ENCODE results near the gene SNRPA1.

SNRPA1 gene

DNA sequence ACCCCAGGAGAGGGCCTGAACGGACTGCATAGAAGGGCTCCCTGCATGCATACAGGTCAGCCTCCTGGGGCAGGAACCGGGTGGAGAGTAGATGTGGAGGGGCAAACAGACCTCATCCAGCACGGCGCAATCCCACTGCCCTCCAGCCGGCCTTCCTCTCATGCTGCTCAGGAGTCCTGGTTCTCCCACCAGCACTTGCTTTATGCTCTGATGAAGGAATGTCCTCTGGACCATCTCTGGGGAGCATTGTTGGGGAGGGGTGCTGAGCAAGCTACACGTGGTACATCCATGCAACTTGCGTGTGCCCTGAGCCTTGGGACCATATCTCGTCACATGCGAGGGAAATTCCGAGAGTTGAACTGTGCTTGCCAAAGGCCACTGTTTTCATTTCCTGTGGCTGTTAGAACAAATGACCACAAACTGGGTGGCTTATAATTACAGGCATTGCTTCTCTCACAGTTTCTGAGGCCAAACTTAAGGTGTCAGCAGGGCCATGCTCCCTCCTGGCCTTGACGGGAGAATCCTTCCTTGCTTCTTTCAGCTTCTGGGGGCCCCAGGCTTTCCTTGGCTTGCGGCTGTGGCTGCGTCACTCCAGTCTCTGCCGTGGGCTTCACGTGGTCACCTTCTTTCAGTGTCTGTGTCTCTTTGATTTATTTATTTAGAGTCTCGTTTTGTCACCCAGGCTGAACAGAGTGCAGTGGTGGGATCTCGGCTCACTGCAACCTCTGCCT is 30.0 kb downstream of the SNRPA1 start:
- no peak for DNase-seq (ENCODE audit: low read depth, low spot score)

DNA sequence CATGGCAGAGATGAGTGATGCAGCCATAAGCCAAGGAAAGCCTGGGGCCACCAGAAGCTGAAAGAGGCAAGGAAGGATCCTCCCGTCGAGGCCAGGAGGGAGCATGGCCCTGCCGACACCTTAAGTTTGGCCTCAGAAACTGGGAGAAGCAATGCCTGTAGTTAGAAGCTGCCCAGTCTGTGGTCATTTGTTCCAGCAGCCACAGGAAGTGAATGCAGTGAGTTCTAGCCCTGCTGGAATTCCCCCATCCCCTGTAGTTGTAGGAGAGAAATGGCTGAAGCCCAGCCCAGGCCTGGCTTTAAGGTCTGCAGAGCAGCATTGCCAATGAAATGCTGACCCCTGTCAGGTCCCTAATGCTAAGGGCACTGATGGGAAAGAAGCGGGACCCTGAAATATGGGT is 31.0 kb downstream of the SNRPA1 start:
- DNase-seq (ENCODE audit: low read depth, low spot score): no peak

DNA sequence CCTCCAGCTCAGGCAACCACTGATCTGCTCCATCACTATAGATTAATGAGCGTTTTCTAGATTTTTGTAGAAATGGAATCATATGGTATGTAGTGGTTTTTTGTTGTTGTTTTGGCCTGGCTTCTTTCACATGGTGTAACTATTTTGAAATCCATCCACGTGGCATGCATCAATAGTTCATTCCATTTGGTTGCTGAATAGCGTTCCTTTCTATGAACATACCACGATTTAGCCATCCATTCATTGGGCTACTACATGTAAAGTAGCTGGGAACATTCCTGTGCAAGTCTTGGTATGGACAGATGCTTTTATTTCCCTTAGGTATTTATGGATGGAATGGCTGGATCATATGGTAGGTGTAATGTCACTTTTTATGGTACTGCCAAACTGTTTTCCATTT is 32.5 kb downstream of the SNRPA1 start:
- no peak for DNase-seq (ENCODE audit: low read depth, low spot score)

DNA sequence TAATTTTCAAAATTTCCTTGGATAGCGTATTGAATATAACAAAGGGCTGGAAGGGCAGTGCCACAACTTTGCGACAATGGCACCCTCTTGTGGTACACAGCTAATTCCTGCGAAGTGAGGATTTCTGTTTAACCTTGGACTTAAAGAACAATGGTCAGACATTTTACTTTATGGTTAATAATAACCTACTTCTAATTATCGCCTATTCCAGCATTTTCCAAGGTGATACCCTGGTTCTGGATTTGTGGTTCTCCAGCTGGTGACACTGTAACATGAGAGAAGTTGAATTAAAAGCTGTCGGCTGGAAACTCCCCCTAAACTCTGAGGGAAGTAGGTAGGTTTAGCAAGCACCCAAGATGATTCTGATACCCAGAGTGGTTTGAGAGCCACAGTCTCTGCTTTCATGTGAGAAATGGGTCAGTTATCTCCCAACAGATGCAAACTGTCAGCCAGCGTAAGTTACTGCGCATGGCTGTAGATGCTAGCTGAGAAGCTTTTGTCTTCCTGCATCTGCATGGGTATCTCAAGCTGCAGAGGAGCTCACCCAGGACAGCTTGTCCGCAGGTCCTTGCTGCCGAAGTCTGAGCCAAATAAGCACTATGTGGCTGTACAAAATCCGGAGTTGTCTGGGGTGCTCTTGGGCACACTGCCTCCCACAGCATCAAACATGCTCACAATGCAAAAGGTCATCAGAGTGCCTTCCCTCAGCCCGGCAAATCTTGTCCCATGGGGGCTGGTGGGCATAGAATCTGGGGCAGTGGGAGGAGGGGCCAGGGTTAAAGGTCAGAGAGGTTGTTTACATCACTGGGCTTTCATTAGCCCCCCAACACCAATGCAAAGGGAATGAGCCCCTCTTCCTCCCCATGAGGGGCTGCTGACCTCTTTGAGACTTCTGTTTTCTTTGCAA is 36.6 kb downstream of the SNRPA1 start:
- peak; percentile 53 for DNase-seq (ENCODE audit: low read depth, low spot score)

DNA sequence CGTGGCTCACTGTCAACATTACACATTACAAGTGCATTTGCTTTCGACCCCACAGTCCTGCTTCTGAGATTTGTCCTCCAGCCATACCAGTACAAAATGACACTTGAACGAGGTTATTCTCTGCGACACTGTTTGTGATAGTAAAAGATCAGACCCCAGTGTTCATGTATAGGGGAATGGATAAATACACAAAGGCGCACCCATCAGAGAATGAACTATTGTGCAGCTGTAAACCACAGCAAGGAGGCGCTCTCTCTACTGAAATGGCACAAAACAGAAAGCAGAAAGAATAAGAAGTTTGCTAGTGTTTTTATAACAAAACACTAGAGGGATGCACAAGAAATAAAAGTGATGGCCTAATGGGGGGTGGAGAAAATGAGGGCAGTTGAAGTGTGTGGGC is 38.3 kb downstream of the SNRPA1 start:
- DNase-seq (ENCODE audit: low read depth, low spot score): no peak

DNA sequence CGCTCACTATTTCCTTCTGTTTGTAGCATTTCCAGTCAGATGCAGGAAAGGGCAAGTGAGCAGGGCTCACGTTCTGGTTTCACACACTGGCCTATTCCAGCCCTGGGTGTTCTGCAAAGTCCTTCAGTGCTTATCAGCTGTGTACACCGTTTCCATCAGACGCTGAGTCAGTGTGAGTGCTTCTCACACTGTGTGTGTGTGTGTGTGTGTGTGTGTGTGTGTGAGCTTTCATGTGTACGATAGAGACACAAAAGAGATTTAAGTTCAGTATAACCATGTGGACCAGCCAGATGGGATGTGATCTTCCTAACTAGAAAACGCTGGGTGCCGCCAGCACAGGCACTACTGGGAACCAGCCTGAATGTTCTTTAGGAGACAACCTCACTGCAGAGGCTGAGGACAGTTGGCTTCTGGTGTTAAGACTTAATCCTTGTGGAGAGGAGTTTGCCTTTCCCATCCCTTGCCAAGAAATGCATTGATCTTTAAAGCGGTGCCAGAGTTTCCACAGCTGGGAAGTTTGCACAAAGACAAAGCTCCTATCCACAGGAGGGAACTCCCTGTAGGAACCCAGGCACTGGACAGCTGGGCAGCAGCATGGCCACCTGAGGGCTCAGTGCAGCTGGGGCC is 39.3 kb downstream of the SNRPA1 start:
- peak; percentile 45 for DNase-seq (ENCODE audit: low read depth, low spot score)

DNA sequence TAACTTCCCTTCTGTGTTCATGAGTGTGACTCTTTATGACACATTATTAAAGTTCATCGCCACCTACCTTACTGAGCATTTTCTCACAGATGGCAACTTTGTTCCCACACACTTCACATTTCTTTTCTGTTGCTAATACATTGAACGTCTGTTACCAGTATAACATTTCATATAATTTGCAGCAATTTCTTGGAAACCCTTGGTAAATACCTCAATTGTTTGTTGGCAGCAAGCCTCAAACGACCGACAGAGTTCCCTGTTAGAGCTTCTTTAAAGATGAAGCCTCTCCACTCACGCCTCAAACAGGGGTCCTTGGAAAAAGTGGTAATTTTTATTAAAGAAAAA is 40.0 kb downstream of the SNRPA1 start:
- DNase-seq (ENCODE audit: low read depth, low spot score): no peak

DNA sequence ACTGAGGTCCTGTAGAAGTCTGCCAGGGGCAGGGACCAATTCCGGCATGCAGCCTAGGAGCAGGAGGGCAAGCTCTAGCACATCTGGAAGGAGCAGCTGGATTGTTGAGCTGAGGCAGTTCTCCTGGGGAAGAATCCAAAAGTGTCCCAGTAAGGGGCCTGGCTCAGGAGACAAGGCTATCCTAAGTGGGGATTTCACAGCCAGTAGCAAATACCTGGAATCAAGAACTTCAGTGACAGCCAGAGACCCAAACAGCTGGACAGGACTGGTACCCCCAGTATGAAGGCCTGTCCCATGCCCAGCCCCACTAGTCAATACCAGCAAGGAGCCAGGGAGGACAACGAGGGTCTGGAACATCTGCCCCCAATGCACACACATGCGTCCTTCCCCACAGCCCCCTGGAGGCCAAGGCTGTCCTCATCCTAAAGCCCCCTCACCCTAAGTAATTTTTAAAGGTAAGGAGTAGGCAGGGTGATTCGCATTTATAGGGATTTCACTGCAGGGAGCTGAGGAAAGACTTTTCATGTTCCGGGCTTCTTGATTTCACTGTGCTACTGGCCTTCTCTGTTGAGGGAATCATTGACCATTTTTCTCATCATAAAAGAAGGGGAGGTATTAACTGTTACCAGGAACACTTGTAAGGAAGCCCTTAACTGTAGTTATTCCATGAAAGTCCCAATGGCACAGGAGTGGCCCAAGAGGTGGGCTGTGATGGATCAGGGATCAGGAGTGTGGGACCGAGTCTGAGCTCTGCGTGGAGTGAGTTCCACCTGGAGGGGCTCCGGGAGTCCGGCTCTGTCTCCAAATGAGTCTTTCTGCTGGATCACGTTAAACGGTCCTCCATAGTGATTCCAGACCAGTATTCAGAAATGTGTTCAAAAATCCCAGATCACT is 40.6 kb downstream of the SNRPA1 start:
- no peak for DNase-seq (ENCODE audit: low read depth, low spot score)

DNA sequence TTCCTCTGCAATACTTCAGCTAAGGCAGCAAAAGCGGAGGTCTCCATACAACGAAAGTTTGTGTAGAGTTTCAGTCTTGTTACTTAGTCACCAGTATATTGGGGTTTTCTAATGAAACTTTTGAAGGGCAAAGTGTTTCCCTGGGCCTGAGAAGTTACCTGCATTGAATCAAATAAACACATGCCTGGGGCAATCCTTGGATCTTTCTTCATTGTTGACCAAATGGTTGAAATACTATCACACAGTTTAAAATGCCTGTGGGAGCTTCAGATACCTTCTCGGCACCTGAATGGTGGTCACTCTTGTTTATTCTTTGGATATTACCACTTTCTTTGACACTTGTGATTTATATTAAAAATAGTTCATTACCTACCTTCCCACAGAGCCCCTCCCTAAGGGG is 42.2 kb downstream of the SNRPA1 start:
- no peak for DNase-seq (ENCODE audit: low read depth, low spot score)

DNA sequence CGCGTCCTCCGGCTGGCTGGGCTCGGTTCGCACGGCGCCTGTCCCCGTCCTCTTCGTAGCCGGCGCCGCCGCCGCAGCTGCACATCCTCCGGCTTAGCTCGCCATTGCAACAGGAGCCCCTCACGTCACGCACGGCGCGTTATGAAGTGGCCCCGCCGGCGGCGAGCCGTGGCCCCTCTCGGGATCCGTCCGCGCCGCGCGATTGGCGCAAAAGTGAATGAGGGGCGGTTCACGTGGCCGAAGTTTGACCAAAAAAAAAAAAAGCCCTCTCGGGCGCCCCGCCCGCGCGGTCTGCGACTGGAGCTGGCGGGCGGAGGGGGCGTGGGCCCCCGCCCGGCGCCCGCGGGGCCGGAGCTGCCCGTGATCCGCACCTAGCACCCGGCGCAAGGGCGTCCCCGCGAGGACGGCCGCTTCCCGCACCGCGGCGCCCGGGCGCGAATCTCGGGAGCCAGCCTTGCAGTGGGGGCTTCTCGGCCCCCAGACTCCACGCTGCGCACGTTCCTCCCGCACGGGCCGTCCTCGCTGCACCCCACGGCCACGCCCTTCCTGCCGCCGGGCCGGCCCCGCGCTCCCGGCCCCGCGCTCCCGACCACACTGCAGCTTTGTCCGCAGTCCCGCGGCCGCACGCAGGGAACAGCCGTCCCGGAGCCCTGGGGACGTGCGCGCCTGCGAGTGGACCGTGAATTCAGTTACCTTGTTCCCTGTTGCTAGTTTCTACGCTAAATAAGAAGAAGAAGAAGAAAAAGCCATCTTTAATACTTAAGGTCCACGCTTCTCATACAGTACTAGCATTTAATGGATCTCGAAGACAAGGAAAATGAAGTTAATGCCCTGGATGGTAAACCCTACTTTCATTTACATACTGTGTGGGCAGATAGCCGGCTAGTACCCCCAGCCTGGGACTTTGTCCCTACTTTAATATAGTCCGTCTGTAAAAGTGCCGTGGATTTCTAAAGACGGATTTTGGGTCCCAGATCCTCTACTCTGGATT is 42.9 kb downstream of the SNRPA1 start, which contains the start of gene CHSY1:
TSS of gene CHSY1 (minus strand) at position 219 of the 991 bp plus-strand sequence. CDS start 592 bp downstream, outside the sequence.
- peak; percentile 86 for DNase-seq (ENCODE audit: low read depth, low spot score)

DNA sequence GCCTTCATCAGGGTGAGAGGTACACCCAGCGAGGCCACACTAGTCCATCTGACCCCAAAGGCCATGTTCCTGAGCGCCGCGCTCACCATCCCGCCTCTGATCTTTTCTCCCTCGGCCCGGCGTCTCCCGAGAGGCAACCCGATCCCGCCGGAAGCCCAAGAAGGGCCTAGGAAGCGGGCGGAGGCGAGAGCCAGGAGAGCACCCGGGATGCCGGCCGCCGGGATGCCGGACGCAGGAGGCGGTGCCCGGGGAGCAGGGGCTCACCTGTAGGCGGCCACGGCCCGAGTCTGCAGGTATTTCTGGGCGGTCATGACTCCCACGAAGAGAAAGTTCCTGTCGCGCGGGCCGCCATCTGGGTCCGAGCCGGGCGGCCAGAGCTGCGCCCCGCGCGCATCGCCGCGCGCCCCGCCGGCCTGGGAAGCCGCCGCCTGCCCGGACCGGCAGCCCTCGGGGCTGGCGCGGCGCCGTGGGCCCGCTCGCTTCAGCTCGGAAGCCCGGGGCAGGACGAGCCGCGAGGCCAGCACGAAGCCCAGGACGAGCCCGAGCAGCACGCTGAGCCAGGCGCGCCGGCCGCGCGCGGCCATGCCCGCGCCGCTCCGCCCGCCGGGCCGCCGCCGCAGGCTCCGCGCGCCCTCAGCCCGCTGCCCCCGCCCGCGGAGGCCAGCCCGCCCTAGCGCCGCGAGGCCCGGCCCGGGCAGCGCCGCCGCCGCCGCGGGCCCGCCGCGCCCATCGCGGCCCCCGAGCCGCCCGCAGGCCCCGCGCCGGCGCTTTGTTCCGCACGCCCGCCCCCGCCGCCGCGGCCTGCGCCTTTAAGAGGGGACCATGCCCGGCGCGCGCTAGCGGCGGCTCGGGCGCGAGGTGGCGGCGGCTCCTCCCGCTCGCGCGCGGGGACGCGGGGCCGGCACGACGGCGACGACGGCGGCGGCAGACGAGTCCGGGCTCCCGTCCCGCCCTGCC is 43.9 kb downstream of the SNRPA1 start:
- peak; percentile 54 for DNase-seq (ENCODE audit: low read depth, low spot score)

DNA sequence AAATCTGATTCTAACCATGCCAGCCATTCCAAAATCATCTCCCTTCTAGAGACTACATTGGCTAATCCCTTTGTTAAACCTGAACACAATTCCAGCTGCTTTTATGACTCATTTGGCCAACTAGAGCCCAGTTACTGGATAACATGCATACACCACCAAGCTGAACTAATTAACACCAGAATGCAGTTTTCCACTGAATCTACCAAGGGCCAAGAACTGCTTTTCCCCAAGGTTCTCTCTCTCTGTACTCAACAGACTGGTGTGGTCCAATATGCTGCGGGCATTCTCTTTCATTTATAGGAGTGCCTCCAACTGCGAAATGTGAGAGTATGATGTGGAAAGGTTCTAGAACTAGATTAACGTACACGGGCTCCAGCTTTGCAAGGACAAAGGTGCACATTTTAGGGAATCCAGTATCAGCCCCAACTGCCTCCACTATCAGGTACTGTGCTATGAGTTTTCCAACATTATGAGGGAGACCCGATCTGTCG is 44.7 kb downstream of the SNRPA1 start:
- DNase-seq (ENCODE audit: low read depth, low spot score): no peak

DNA sequence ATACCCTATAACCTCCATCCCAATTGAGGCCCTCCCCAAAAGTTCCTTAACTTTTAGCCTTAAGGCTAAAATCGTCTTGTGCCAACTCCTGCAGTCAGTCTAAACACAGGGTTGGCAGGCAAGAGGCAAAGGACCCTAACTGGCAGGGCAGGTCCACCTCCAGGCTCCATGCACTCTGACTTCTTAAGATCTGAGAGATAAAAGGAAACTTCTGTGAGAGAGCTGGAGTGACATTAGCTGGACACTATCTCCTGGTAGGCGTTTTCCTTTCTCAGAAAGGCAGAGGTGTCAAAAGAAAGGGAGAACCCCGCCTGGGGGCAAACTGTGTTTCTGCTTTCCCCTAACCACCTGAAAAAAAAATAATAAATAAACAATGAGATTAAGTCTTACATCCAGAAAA is 46.8 kb downstream of the SNRPA1 start:
- peak; percentile 57 for DNase-seq (ENCODE audit: low read depth, low spot score)

DNA sequence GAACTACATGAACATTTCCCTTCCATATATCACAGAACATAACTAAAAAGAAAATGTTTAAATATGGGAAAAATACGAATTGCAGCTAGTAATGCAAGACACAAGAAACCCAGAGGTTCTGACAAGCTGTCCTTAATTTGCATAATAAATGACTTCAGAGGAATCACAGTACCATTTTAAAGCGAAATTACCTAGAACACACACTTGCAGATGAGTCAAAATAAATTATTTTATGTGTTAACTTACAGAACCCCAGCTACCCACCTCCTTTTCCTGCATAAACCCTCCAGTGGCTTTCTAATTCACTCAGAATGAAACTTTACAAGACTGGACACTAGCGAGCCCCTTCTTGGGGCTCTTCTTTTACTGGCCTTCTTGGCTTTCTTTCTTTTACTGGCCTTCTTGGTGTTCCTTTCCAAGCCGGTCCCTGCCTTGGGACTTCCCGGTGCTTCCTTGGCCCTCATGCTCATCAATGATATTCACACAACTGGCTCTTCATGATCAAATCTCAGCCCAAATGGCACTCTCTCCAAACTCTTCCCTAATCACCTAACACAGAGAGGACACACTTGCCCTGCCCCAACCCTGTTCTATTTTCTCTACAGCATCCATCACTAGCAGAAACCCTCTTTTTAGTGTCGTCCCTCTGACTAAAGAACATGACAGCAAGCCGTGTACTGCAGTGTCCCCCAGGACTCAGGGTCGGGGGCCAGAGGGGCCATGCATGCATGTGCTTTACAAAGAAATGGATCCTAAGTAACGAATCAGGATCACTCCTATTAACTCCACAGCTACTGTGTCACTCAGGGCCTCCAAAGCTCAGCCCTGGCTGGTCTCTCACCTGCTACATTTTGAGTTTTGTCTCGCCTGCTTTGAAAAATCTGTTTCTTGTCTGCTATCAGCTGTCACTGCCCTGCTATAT is 48.0 kb downstream of the SNRPA1 start:
- no peak for DNase-seq (ENCODE audit: low read depth, low spot score)

DNA sequence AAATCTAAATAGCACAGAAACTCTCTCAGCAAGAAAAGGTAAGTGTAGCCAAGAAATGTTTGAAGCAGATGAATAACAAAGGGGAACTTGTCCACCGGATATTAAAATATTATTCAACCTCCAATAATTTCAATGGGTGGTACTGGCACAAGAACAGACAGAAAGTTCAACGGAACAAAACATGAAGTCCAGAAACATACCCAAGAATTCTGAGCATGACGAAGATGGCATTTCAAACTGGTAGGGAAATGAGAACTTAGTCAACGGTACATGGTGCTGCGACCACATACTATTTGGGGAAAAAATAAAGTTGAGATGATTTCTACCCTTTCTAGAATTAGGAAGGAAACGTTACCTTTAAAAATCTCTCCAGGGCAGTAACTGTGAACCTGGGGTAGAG is 48.7 kb downstream of the SNRPA1 start:
- no peak for DNase-seq (ENCODE audit: low read depth, low spot score)

DNA sequence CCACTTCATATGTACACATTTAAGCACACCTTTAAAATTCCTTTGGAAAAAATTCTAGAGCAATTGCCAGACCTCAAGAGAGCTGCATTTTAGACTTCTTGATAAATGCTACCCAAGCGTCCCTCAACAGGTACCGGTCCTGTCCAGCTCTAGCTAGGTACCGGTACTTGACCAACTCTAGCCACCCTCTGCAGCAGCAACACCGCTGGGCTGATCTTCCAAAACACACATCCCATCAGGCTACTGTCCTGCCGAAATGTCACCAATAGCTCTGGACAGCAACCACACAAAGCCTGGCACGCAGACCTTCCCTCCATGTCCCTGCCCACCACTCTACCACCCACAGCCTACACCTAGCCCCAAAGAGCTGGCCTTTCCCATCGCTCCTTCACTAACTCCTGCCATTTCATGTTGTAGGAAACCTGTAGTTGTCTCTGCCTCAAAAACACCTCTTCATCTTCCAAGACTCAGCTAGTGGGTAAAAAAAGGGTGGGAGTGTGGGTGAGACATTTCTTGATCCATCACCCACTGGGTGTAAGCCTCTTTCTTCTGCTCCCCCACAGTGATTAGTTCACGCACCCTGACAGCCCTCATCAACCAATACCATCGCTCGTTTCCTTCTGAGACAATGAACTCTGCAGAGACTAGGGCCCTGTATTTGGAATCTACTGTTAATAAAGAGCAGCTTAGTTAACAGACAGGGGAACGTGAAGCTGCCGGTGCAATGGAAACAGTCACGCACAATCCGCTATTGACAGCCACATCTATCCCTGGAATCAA is 50.0 kb downstream of the SNRPA1 start:
- no peak for DNase-seq (ENCODE audit: low read depth, low spot score)

All from ELF-1 (cell line).